Body of pancreas (tissue), 4 donors: ENCODE data around the gene RHOT2.
"Not testable (repeated sequence)": the region's sequence is repeated elsewhere in the genome, so short reads cannot be mapped to it uniquely, and the experiment has no call there.

Experiments
- POLR2A ChIP-seq, 3 donors: fragments of 450-650 bp; IDR thresholded peaks; one replicate each; pipeline ENCODE4 v1.6.1; 2016; ENCODE audit warnings: antibody characterized with exemption in 3 of 3, mild to moderate bottlenecking in 2 of 3
- TF ChIP-seq, protein P1 (sequence below), 7 experiments: fragments of 450-650 bp in 4 of 7; fragments of 200-600 bp in 3 of 7; sonication (generic) in 3 of 7; IDR thresholded peaks; one replicate each; pipeline ENCODE4 v1.5.1; 2016 to 2019; ENCODE audit warnings: antibody characterized with exemption in 7 of 7

DNA sequence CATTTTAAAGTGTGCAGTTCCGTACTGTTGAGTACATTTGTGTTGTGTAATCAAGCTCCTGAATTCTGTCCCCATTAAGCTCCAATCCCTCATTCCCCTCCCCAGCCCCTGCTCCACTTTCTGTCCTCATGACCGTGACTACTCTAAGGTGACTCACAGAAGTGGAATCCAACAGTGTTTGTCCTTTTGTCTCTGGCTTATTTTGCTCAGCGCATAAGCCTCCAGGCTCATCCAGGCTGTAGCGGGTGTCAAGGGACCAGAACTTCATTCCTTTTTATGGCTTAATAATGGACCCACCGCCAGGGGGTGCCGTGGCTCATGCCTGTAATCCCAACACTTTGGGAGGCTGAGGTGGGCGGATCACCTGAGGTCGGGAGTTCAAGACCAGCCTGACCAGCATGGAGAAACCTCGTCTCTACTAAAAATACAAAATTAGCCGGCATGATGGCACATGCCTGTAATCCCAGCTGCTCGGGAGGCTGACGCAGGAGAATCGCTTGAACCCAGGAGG, 44.9 kb downstream of the RHOT2 start:
- not testable (repeated sequence) for TF ChIP-seq POLR2A (IDR thresholded peaks at IDR 0.05)
- TF ChIP-seq, protein P1, sequence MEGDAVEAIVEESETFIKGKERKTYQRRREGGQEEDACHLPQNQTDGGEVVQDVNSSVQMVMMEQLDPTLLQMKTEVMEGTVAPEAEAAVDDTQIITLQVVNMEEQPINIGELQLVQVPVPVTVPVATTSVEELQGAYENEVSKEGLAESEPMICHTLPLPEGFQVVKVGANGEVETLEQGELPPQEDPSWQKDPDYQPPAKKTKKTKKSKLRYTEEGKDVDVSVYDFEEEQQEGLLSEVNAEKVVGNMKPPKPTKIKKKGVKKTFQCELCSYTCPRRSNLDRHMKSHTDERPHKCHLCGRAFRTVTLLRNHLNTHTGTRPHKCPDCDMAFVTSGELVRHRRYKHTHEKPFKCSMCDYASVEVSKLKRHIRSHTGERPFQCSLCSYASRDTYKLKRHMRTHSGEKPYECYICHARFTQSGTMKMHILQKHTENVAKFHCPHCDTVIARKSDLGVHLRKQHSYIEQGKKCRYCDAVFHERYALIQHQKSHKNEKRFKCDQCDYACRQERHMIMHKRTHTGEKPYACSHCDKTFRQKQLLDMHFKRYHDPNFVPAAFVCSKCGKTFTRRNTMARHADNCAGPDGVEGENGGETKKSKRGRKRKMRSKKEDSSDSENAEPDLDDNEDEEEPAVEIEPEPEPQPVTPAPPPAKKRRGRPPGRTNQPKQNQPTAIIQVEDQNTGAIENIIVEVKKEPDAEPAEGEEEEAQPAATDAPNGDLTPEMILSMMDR (IDR thresholded peaks at IDR 0.05) = peak in 2 of 7 experiments; percentile 13 to 21
